SH-SY5Y (cell line): ENCODE measurements around the gene PTPRM.

ENCODE experiments used
- GATA2 ChIP-seq: IDR thresholded peaks from 2 replicates; pipeline ENCODE4 v1.6.1; 2011; ENCODE audit warnings: mild to moderate bottlenecking, low read depth, low read length
- GATA3 ChIP-seq: IDR thresholded peaks from 2 replicates; pipeline ENCODE4 v1.6.1; 2011; ENCODE audit warnings: low read depth, mild to moderate bottlenecking, low read length, moderate library complexity

GRCh38 chr18:7809455-7809854 is 242.3 kb downstream of the PTPRM start:
- TF ChIP-seq GATA3 (no peak), GATA2 (no peak)
